Gastrocnemius medialis (tissue), 4 donors: ENCODE data around the gene DTHD1. TPM values are rescaled to one million over a fixed set of nuclear protein-coding genes. Genes with fewer than 3 reads are reported as not detected.

ENCODE experiments used
- ATAC-seq, 2 donors: fragments of 150-250 bp; one replicate each; pipeline ENCODE4 v1.9.1; 2016
- DNase-seq, 2 donors: peaks; one replicate each; pipeline ENCODE4 v3.0.0-alpha.2; 2019
- H3K27ac ChIP-seq, 4 donors: fragments of 200-600 bp; sonication (generic); 1 replicate in 1 of 4; 2 replicates in 3 of 4; pipeline ENCODE4 v1.5.1; 2016 to 2018; ENCODE audit warnings: mild to moderate bottlenecking in 2 of 4, moderate library complexity in 1 of 4
- H3K27me3 ChIP-seq, 3 donors: fragments of 200-600 bp; sonication (generic) in 2 of 3; 1 replicate in 1 of 3; 2 replicates in 2 of 3; pipeline versions ENCODE4 v1.5.1 to v1.6.0; 2016 to 2019; ENCODE audit warnings: mild to moderate bottlenecking in 1 of 3, moderate library complexity in 1 of 3
- H3K36me3 ChIP-seq, 2 donors: fragments of 200-600 bp; sonication (generic) in 1 of 2; one replicate each; pipeline ENCODE4 v1.5.1; 2017 to 2018
- H3K4me1 ChIP-seq, 2 donors: fragments of 200-600 bp; sonication (generic) in 1 of 2; one replicate each; pipeline ENCODE4 v1.5.1; 2016 to 2017; ENCODE audit warnings: mild to moderate bottlenecking in 2 of 2
- H3K4me3 ChIP-seq, 4 donors: fragments of 200-600 bp; sonication (generic) in 3 of 4; 1 replicate in 1 of 4; 2 replicates in 3 of 4; pipeline ENCODE4 v1.5.1; 2016 to 2019; ENCODE audit warnings: mild to moderate bottlenecking in 2 of 4
- H3K9me3 ChIP-seq, 3 donors: fragments of 200-600 bp; sonication (generic) in 2 of 3; 1 replicate in 1 of 3; 2 replicates in 2 of 3; pipeline ENCODE4 v1.5.1; 2016 to 2019
- CTCF ChIP-seq, 5 experiments: fragments of 450-650 bp in 3 of 5; fragments of 200-600 bp in 2 of 5; sonication (generic) in 2 of 5; IDR thresholded peaks in 4 of 5; conservative IDR thresholded peaks in 1 of 5; 1 replicate in 4 of 5; 2 replicates in 1 of 5; pipeline ENCODE4 v1.5.1; 2016 to 2019; ENCODE audit warnings: antibody characterized with exemption in 5 of 5, mild to moderate bottlenecking in 3 of 5, moderate library complexity in 3 of 5
- POLR2A ChIP-seq, 2 donors: fragments of 450-650 bp; IDR thresholded peaks; one replicate each; pipeline ENCODE4 v1.6.1; 2017; ENCODE audit warnings: antibody characterized with exemption in 2 of 2, mild to moderate bottlenecking in 2 of 2, moderate library complexity in 2 of 2
- in situ Hi-C, 4 donors: fragments of 200-750 bp; cut with MboI; loops; one replicate each; pipeline versions ENCODE4 v1.15.0 to v1.8.0; 2017; ENCODE audit warnings: low sequenced_read_pairs in 4 of 4
- intact Hi-C: fragments of 100-400 bp; cut with DNase I; formaldehyde crosslinking; loops from one replicate; pipeline ENCODE4 v1.15.1; 2023; ENCODE audit warnings: low total_unique reads
- total RNA-seq, 4 donors: library from RNA; depleted of rRNA; stranded (reverse); fragments of >200 nt; gene quantifications; one replicate each; pipeline versions ENCODE4 v1.1.0 to v1.2.3, GENCODE V29; 2016

The DTHD1 gene
- total RNA-seq, 4 donors from 2014 or later, result 0.10 TPM; not detected in 3

DNA sequence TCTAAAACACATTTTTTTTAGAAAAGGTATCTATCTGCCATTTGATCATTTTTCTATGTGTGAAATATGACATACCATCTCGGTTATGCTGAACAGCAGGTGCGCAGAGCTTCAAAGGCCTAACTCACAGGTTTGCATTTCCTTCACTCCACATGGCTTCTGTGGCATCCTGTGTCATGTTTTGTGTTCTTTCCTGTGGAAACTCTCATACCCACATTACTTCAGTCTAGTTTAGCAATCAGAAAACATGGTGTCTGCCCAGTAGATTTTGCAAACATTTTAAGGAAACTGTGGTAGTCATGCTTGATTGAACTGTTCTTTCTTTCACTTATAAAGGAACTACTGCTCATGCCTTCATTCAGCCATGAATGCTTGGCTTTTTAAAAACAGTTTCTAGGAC lies 25.8 kb upstream of the DTHD1 start:
- Histone ChIP-seq H3K27ac (no peak overlapping the region), H3K4me3 (no peak overlapping the region), H3K9me3 (no peaks in the 10 kb centered on the region), H3K4me1 (no peaks in the 10 kb centered on the region), H3K36me3 (no peaks in the 10 kb centered on the region), H3K27me3 (no peaks in the 10 kb centered on the region)
- no peak for ATAC-seq
- intact Hi-C loops (no loop called here), in situ Hi-C loops (no loop called here)
- DNase-seq, result no peak
- TF ChIP-seq POLR2A (IDR thresholded peaks at IDR 0.05) (no peak), CTCF (IDR thresholded peaks at IDR 0.05 in 4 of 5, conservative IDR thresholded peaks at IDR 0.05 in 1 of 5) (no peak)

DNA sequence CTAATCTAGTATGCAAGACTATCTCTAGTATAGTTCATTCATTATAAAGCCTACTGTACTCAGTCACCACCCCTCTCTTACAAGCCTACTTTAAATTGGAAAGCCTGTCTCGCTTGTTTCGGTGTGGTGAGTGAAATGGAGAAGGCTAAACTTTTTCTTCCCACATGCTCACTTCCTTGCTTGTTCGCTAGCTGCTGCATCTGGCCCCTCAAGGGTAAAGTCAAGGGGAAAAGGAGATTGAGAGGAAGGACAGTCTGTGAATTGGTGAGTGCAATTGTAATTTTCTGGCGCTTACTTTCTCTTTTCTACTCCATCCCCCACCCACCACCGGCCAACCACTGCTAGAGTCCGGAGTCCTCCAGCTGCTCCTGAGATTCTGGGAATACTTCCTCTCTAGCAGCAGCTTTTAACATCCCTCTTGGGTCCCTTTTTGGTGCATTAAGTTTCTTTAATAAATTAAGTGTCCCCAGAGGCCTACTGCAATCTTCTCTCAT lies 25.0 kb upstream of the DTHD1 start:
- in situ Hi-C loops (no loop called here), intact Hi-C loops (no loop called here)
- no peaks in the 10 kb centered on the region for H3K27me3 ChIP-seq
- ATAC-seq, result no peak
- TF ChIP-seq CTCF (IDR thresholded peaks at IDR 0.05 in 4 of 5, conservative IDR thresholded peaks at IDR 0.05 in 1 of 5) (no peak), POLR2A (IDR thresholded peaks at IDR 0.05) (no peak)
- no peaks in the 10 kb centered on the region for H3K4me1 ChIP-seq
- no peaks in the 10 kb centered on the region for H3K9me3 ChIP-seq
- H3K4me3 ChIP-seq, result no peak overlapping the region
- no peaks in the 10 kb centered on the region for H3K36me3 ChIP-seq
- no peak for DNase-seq
- no peak overlapping the region for H3K27ac ChIP-seq

- TF ChIP-seq CTCF (IDR thresholded peaks at IDR 0.05 in 4 of 5, conservative IDR thresholded peaks at IDR 0.05 in 1 of 5) (no peak), POLR2A (IDR thresholded peaks at IDR 0.05) (no peak)
Measured at GRCh38 chr4:36260731-36261130, 20.7 kb upstream of the DTHD1 start.

GRCh38 chr4:36264207-36264826 lies 17.1 kb upstream of the DTHD1 start:
- in situ Hi-C loops, result no loop called here
- Histone ChIP-seq H3K4me3 (no peak overlapping the region), H3K27ac (no peak overlapping the region), H3K9me3 (no peaks in the 10 kb centered on the region), H3K4me1 (no peaks in the 10 kb centered on the region), H3K36me3 (no peaks in the 10 kb centered on the region), H3K27me3 (no peaks in the 10 kb centered on the region)
- TF ChIP-seq CTCF (IDR thresholded peaks at IDR 0.05 in 4 of 5, conservative IDR thresholded peaks at IDR 0.05 in 1 of 5) (no peak), POLR2A (IDR thresholded peaks at IDR 0.05) (no peak)
- ATAC-seq, result no peak
- no peak for DNase-seq
- intact Hi-C loops, result no loop called here

More at GRCh38 chr4:36260731-36261130, 20.7 kb upstream of the DTHD1 start:
- no peaks in the 10 kb centered on the region for H3K36me3 ChIP-seq
- H3K27ac ChIP-seq, result no peak overlapping the region
- no peaks in the 10 kb centered on the region for H3K4me1 ChIP-seq
- no peaks in the 10 kb centered on the region for H3K27me3 ChIP-seq
- intact Hi-C loops (no loop called here), in situ Hi-C loops (no loop called here)
- no peak for ATAC-seq
- H3K4me3 ChIP-seq, result no peak overlapping the region
- no peak for DNase-seq
- no peaks in the 10 kb centered on the region for H3K9me3 ChIP-seq
